GM10847 (cell line): Measurements from ENCODE around the gene SLC25A41.

Source experiments
- POLR2A ChIP-seq: IDR thresholded peaks from 2 replicates; pipeline ENCODE4 v1.6.1; 2011; ENCODE audit not compliant: insufficient read length; ENCODE audit errors: extremely low read depth

Gene SLC25A41

DNA sequence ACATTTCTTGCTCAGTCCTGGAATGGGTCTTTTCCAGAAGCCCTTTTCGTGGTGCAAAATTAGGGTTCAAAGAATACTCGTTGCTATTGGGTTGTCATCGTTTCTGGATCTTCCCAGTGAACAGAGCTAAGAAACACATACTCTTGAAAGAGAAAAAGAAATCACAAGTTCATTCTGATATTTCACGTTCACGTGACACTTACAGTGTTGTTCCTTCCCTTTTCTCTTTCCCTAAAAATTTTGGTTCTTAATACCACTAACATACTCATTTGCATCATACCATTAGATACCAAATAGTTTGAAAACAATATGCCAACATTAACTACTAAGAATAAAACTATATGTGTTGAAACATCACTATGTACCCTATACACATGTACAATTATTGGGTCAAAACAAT is 27.2 kb downstream of the SLC25A41 start:
- TF ChIP-seq POLR2A, result no peak

DNA sequence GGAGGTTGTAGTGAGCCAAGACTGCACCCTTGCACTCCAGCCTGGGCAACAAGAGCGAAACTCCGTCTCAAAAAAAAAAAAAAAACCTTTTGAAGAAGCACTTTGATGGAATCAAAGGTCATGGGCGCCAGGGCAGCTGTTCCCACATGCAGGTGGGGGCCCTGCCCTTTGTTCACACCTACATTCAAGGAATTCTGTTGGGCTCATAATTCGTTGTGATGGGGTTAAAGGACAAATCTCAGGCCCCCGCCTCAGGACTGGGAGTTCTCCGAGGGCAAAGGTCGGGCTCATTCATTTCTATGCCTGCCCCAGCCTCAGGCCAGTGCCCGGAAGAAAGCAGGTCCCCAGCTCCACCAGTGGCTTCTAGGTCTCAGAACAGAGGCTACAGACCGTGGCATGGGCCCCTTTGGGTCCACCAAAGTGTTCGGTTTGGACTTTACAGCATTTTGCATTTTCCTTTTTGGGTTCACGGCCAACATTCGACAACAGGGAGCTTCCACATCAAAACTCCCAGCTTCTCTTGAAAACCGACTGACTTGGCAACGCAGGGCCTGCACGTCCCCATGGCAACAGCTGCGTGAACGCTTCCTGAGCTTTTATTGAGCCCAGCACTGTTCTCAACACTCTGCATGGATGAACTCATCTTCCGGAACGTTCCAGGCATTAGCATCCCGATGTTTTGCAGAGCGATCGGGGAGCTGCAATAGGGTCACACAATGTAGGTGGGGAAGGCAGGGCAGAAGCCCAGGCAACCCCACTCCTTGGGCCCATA is 30.5 kb downstream of the SLC25A41 start:
- no peak for TF ChIP-seq POLR2A

- TF ChIP-seq POLR2A, result no peak
These were observed 31.5 kb downstream of the SLC25A41 start for GRCh38 chr19:6402058-6402457.

- TF ChIP-seq POLR2A, result no peak
These were observed 37.3 kb downstream of the SLC25A41 start for GRCh38 chr19:6396305-6396704.

DNA sequence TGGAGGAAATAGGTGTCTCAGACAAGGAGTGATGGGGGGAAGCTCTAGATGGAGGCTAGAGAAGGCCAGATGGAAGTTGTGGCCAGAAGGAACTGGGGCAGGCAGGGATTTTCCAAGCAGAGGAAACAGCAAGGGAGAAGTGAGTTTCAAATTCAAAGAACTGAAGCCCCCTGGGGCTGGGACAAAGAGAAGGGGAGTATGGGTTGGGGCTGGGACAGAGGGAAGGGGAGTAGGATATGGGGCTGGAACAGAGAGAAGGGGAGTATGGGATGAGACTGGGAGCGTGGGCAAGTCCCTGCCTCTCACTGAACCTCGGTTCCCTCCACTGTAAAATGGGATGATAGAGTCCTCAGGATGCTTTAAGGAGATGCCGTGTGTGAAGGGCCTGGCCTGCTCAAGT is 38.7 kb downstream of the SLC25A41 start:
- no peak for TF ChIP-seq POLR2A

GRCh38 chr19:6393983-6394412 is 39.6 kb downstream of the SLC25A41 start:
- TF ChIP-seq POLR2A, result no peak

DNA sequence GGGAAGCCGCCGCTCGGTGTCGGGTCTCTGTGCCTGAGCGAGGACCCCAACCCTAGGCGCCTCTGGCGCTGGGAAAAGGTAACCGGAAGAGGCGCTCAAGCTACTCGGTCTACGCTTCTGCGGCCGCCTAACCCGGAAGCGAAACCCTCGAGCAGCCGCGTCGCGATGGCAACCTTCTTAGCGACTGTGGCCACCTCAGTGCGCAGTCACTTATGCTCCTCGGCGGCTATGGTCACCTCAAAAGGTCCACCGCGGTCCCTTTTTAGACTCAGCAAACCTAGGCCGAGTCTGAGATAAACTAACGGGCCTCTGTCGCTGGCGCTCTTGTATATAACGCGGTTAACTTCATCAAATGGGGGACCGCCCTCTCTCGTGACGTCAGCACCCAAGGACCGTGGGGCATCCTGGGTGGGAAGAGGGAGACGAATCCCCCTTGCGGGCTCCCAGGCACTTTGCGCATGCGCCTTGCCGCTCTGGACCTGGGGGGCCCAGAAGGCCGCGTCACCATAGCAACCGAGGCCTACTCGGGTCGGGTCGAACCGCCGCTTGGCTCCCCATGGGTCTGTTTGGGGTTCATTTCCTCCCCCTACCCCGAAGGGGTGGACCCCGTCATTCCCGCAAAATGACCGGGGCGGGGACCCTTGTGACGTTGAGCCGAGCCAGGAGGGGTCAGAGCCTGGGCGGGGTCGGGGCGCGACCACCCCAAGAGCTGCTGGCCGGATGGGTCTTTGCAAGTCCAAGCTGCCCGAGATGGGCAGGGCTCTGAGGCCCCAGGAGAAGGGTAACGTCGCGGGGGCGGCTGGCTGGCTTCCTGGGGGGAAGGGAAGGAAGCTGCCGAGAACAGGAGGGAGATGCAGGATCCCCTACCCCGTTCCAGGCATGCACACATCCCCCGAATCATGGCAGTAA is 40.2 kb downstream of the SLC25A41 start, which contains the start of gene GTF2F1:
Gene GTF2F1, minus strand, starts transcription at position 91 of the 909 bp plus-strand sequence. CDS start 169 bp downstream, outside the sequence.
- peak; percentile 15 for TF ChIP-seq POLR2A

DNA sequence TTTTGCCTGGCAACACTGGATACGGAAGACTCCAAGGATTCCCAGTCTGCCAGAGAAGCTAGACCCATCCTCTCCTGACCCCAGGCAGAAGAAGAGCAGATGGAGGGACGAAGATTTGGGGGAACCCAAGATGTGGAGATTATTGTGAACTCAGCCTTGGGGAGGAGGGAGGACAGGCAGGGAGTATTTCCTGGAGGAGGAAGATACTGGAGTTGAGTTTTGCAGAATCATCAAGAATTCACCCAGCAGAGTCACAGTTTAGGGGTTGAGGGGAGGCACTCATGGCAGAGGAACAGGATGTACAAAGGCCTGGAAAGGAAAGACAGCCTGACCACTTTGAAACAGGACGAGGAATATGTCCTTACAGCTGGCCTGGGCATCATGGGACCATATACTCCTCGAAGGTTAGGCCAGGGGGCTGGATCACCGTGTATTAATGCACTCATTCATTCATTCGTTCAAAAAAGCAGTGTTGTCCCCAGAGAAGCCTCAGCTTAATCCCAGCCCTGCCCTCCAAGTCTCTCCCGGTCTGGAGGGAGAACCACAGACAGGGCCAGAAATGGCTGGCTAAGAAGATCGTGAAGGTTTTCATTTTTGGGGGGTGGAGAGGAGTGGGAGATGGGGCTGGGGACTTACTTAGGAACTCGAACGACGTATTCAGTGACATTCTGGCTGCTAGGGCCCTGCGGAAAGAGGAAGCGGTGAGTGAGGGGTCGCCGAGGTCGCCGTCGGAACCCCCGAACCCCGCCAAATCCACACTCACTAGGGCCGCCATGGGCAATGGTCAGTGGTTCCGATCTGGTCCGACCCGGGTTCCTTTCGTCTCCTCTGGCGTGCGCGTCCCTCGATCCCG is 41.1 kb downstream of the SLC25A41 start:
- no peak for TF ChIP-seq POLR2A

DNA sequence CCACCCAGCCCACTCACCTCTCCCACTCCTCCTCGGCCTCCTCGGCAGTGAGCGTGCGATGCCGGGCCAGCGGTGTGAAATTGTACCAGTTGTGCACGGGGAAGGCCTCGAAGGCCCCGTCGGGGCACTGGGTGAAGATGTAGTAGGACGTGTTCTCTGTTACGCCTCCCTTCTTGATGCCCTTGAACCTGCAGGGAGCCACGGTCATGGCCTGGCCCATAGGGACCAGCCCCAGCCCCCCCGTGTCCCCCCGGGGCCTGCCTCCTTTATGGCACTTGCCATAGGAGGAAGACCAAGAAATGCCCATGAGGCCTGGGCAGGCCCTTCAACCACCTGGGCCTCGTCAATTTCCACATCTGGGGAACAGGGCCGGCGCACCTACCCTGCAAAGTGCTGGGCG is 46.2 kb downstream of the SLC25A41 start:
- no peak for TF ChIP-seq POLR2A

DNA sequence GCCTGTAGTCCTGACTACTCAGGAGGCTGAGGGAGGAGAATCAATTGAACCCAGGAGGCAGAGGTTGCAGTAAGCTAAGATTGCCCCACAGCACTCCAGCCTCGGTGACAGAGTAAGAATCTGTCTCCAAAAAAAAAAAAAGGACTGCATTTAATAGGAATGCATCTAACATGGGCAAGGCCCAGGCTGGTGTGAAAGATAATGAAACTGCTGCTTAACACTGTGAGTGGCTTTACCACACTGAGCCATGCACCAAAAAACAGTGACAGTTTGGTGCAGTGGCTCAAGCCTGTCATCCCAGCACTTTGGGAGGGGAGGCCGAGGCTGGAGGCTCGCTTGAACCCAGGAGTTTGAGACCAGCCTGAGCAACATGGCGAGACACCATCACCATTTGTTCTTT is 49.2 kb downstream of the SLC25A41 start:
- no peak for TF ChIP-seq POLR2A

DNA sequence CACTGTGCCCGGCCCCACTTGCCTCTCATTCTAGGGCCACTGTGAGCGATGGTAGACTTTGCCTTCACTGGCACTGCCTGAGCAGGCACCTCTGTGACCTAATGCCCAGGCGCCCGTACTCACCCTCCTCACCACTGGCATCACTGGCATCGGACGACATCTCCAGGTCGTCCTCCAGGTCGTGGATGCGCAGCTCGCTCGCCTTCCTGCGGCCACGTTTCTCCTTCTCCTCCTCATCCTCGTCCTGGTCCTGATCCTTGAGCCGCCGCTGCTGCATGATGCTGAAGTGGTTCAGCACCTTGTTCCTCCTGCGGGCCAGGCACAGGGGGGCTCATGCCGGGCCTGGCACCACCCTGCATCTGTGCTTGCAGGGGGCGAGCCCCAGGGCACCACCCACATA is 50.4 kb downstream of the SLC25A41 start:
- TF ChIP-seq POLR2A, result no peak

DNA sequence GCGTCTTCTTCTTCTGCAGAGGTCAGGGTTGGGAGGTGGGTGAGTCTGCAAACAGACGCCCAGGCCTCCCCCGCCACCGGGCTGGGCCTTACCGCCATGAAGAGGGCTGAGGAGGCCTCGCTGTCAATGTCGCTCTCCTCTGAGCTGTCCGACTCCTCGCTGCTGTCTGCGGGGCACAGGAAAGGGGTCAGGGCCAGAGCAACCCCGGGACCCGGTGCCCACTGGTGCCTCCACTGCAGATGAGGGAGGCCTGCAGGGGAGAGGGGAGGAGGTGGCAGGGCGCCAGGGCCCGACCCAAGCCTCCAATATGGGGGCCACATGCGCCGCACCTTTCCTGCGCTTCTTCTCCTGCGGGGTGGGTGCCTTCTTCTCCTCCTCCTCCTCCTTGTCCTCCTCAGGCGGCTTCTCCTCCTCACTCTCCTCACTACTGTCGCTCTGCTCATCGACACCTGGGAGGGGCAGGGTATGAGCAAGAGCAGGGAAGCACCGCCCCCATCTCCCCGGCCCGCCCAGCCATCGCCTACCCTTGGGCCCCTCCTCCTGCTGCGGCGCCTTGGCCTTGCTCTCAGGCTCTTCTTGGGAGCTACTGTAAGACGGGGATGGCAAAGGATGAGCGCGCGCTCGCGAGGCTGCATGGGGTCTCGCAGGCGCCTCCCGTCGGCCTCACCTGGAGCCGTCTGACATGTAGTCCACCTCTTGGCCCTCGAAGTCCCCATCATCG is 52.4 kb downstream of the SLC25A41 start:
- TF ChIP-seq POLR2A, result no peak

GRCh38 chr19:6379744-6380143 is 53.8 kb downstream of the SLC25A41 start:
- TF ChIP-seq POLR2A, result no peak

DNA sequence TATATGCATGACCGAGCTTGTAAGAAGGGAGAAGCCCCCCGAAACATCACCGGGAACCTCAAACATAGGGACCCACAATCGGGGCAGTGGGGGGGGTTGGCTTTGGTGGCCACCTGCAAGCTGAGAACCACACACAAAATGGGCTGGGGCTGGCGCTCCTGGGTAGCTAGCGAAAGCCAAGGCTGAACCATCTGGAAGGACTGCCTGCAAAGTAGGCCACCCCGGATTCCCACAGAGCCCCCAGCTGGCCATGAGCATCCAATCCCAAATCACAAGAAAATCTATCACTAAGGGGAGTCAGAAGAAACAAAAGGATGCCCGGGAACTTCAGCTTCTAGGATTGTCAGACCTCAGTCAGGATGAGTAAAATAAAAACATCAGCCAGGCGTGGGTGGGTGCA is 55.1 kb downstream of the SLC25A41 start:
- TF ChIP-seq POLR2A, result no peak
